T follicular helper cell (primary cell): ENCODE data around the gene LMAN2L.

ENCODE experiments used
- DNase-seq: peaks from one replicate; pipeline ENCODE4 v3.0.0-alpha.2; 2020; ENCODE audit warnings: low read depth

Gene LMAN2L

DNA sequence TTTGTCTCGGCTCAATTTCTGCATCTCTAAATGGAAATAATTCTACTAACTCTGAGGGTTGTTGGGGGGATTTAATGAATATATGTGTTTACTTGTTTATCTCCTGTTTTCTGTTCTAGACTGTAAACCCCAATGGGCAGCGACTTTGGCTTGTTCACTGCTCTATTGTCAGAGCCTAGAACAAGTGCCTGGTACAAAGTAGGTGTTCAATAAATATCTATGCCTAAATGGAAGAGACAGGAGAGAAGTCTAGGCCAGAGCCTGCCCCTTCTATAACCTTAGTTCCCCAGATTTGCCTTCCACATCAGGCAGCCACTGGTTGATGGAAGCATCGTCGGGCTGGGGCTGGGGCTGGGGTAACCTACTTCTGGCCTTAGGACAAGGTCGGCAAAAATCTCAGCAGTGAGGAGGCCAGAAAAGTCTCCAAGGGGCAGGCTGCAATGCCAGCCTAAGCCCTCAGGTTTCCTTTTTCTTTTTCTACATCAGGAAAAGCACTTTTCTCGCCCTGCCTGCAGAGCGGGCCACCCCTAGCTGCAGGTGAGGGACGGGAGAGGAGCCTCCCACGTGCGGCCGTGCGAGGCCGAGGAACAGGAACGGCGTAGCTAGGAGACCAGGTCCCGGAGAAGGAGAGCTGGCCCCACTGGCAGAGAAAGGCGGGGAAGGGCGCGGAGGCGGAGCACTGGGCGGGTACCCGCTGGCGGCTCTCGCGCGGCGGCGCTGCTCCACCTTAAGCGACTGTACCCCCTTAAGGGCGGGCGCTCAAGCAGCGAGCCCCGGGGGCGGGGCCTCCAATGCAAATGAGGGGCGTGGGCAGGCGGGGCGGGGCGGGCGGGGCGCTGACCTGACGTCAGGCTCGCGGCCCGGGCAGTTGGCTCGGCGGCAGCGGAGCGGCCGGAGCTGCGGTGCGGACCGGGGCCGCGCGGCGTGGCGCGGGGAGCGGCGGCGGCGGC lies 20.4 kb upstream of the LMAN2L start, which contains the start of gene CNNM4:
Gene CNNM4 (plus strand): TSS at position 867 of the 950 bp plus-strand sequence. CDS start 98 bp downstream, outside the sequence.
- peak; percentile 88 for DNase-seq

DNA sequence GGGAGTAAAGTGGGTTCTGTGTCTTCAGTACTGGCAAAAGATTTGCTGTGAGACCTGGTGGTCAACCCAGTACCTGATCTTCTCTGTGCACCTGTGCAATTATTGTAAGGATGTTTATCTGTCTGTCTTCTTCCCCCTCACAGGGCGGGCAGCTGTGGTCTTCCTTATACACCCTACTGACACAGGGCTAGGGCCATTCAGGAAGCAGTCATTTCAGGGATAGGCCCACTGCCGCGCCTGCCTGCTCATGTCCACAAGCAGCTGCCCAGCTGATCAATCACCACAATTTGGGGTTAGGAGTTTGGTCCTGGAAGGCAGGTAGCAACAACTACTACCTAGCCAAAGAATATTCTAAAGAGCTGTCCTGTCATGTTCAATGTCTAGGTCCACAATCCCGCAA lies 19.7 kb upstream of the LMAN2L start:
- no peak for DNase-seq

DNA sequence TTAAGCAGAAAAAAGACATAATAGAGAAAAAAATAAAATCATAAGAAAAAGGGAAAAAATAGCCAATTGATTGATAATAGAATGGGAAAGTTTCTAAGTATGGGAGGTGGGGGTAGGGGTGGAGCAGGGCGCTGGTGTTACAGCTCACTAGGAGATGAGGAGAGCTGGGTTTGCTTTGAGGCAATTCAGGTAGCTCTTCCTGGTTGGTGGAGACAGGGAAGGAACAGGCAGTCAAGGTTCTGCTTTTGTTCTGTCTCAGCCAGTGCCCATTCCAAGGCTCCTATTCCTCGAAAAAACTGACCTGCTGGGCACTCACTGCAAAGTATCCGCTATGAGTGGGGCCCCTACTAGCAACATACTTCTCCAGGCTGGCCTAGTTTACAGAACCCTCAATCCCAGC lies 19.1 kb upstream of the LMAN2L start:
- no peak for DNase-seq

DNA sequence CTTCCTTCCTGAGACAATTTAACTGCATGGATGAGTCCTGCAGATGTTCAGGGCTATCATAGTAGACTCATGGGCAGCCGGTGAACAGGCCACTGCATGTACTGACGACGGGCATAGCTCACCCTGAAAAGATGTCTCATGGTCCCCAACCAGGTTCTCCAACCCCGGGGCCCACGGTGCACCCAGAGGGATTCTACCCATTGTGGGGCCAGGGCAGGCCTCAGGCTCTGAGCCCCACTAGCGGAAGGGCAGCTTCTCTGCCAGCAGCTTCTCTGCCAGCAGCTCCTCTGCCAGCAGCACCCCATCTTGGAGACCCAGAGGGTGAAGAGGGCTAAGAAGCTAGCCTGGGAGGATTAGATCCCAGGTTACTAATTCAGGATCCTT lies 17.6 kb upstream of the LMAN2L start:
- no peak for DNase-seq

DNA sequence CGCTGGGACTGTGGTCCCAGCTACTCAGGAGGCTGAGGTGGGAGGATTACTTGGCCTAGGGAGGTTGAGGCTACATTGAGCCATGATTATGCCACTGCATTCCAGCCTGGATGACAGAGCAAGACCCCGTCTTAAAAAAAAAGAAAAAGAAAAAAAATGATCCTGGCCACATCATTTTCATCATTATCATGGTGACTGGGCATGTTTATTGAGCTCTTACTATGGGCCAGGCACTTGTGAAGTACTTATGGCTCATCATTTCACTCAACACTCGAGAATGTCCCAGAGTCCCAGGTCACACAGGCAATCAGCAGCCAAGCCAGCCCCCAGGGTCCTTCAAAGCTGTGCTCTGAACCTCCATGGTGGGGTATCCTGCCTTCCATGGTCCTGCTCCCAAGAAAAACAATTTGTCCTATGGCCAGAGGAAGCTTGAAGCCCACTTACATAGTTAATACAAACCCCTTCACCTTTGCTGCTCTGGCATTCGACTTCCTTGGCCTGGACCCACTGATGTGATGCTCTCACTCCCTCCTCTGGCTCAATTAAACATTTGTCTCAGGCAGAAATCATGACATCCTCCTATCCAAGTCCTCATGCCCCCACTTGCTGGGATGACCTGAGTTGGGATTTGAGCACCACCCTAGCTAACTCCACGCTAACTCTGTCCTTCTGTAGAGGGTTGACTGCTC lies 17.1 kb upstream of the LMAN2L start:
- no peak for DNase-seq

DNA sequence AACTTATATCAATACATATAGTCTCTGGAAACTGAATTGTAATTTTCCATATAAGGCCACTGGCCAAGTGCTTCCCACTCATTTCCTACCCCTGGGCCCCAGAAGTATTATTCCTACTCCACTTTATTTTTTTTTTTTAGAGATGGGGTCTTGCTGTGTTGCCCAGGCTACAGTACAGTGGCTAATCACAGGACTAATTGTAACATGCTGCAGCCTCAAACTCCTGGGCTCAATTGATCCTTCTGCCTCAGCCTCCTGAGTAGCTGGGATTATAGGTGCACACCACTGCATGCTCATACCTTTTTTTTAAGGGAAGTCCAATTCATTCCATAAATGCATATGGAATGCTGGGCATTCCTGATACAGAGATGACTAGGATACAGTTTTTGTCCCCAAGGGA lies 14.5 kb upstream of the LMAN2L start:
- DNase-seq = no peak

DNA sequence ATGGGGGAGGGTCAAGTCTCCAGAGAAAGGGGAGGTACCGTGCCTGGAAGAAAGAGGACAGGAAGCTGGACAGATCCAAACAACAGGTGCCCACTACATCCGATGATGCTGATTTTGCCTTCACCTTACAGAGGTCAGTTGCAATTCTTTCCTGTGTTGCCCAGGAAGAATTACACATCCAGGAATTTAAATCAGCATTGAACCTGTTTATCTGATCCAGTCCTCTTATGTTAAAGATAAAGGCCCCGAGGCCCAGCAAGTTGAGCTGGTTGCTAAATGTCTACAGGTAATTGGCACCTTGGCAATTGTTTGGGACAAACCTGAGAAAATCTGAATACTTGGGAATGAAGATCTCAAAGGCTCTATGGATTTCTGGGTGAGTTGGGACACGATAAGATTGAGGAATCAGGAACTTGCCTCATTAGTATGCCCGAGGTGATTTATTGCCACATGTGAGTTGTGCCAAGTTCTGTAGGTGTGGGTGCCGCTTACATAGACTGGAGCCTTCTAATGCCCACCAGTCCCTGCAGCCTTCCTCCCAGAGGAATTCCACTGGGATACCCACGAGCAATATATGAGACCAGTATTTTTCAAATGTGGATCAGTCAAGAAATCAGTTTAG lies 13.9 kb upstream of the LMAN2L start:
- no peak for DNase-seq

DNA sequence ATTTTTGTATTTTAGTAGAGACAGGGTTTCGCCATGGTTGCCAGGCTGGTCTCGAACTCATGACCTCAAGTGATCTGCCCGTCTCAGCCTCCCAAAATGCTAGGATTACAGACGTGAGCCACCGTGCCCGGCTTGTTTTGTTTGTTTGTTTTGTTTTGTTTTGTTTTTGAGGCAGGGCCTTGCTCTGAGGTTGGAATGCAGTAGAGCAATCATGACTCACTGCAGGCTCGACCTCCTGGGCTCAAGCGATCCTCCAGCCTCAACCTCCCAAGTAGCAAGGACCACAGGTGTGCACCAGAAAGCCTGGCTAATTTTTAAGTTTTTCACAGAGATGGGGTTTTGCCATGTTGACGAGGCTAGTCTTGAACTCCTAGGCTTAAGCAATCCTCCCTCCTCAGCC lies 11.9 kb upstream of the LMAN2L start:
- no peak for DNase-seq

DNA sequence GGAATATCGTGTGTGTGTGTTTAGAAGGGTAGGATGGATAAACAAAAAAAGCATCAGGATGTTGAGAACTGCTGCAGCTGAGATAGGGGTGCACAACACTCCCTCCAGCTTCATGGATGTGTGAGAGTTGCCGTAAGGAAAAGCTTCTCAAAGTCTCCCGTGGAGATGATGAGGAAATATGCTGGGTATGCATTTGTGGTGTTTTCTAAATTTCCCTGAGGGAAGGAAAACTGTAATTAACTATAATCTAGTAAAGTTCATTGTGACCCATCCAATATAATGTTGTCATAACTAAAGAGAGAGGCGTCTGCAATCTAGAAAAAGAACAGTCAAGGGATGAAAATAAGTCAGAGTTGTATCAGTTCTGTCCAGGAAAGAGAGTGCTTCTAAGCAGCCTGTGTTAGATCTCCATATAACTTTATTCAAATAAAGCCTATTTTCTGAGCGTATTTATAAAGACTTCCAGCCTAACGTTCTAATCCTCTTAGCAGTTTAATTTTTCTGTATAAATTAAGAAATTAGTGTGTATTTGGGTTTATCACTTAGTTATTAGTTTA lies 7.3 kb upstream of the LMAN2L start:
- DNase-seq = no peak

DNA sequence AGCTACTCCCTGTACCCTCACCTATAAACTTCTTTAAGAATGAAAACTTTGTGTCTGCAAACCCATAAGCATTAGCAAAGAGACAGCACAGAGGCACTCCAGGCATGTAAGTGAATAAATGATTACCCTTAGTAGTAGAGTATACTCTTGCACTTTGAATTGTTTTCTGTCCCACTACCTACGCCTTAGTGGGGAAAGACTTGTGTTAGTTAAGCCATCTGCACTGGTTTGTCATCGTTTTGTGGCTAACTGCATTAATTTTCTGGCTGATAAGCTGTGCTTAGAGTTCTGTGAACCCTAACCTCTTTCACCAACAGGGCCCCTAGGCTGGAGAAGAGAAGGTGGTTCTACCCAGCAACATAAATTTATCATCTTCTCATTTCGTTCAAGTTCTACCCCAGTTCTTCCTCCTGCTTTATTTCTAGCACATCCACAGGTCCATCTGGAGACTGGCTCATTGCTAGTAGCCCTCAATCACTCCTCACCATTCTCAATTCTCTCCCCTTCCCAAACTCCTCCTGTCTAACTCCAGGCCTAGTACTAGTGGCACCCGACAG lies 710 bp downstream of the LMAN2L start:
- DNase-seq = no peak

DNA sequence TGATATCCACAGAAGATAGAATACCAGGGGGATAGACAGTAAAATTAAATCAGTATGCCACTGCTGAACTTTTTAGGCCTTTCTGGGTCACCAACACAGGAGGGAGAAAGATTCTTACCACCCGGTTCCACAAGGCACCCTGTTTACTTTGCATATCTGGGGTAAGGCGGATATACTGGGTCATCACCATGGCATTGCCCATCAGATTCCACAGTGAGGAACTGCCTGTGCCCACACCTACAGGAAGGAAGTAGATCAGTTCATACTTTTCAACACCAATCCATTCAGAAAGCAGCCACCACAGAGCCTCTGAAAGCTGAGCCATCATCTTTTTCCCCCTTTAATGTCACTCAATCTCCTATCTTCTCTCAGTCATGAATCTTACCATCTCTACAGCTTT lies 2.0 kb downstream of the LMAN2L start:
- DNase-seq = no peak

DNA sequence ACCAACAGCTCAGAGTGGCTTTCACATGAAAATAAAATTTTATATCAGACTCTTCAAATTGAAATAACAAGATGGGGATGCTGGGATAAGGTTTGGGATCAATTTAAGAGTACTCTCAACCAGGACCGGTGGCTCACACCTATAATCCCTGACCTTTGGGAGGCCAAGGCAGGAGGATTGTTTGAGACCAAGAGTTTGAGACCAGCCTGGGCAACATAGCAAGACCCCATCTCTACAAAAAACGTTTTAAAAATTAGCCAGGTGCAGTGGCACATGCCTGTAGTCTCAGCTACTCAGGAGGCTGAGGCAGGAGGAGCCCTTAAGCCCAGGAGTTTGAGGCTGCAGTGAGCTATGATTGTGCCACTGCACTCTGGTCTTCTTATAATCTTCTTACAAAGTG lies 2.6 kb downstream of the LMAN2L start:
- no peak for DNase-seq

DNA sequence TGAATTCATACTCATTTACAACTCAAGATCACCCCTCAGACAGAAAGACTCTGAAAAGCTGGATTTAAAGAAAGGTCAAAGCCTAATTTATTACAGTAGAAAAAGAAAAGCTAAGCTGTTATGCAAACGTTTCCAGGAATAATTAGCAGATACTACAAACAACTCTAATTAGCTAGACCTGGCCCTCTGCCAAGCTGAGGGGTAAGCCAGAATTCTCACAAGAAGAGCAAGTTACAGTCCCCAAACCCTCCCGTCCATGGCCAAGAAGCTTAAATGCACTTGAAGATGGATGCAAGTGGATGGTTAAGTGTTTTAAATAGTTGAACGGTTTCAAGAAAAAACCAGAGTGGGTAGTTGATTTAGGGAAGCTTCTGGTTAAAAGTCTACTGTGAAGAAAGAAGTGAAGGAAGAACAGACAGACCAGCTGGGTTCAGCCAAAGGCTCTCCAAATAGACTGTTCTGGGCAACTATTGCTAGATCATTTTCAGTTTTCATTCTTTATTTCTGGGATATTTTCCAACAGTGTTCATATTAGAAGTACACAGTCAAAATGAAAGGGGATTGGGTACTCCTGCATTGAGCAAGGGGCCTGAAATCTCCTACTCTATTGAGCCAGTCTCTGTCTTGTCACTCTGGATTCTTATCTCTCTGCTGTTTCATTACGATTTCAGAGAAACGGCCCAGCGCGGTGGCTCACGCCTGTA lies 4.8 kb downstream of the LMAN2L start:
- DNase-seq = no peak

DNA sequence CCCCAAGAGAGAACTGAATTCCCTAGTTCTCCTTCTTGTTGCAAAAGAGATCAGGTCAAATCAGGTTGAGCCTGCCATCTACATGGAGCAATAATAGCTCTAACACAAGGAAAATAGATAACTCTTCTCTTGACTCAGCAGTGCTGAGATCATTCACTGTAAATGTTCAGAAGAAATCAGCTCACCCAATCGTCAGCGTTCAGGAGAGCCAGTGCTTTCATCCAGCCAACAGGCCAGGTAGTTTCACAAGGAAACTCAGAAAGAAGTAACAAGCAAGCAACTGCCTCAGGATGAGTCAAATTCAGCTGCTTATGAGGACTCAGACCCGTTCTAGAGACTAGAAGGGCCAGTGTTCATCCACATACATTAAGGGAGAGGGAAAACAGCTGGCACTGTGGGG lies 5.9 kb downstream of the LMAN2L start:
- no peak for DNase-seq

DNA sequence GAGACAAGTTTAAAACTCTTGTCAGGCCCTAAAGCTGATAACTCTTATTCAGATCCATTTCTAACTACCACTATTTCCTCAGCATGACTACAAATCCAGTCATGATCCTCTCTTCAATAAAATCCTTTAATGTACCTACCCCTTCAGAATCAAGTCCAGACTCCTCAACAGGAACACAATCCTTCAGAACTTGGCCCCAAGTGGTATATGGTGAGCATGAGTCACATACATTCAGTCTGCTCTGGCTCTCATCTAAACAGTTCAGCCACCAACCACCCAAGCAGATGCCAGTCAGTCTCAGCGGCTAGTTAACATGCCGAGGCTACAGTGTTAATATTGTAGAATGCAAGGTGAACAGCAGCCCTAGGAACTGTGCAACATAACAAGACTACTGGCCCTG lies 9.7 kb downstream of the LMAN2L start:
- no peak for DNase-seq

DNA sequence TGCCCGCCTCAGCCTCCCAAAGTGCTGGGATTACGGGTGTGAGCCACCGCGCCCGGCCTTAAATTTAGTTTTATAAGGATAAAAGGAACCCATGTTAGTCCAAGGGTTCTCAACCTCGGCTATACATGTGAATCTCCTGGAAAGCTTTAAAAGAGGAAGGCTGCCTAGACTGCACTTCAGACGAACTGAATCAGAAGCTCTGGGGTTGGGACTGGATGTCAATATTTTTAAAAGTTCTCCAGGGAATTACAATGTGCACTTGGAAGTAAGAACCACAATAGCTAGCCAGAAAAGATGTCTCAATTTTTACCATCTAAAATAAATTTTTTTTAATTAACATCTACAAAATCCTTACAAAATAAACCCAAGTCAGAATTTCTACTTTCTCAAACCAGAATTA lies 10.1 kb downstream of the LMAN2L start:
- DNase-seq = no peak

DNA sequence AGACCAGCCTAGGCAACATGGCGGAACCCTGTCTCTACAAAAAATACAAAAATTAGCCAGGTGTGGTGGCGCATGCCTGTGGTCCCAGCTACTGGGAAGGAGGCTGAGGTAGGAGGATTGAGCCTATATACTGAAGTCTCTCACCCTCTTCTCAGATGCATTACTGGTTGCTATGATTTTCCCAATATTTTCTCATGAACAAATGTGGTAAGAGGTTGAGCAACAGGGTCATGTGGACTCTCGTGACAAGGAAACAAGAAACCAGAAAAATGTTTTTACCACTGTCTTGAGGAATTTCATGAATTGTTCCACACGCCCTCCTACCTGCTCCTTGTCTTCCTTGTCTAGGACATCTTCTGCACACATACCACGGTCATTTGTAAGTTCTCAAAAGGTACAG lies 12.4 kb downstream of the LMAN2L start:
- DNase-seq = no peak

DNA sequence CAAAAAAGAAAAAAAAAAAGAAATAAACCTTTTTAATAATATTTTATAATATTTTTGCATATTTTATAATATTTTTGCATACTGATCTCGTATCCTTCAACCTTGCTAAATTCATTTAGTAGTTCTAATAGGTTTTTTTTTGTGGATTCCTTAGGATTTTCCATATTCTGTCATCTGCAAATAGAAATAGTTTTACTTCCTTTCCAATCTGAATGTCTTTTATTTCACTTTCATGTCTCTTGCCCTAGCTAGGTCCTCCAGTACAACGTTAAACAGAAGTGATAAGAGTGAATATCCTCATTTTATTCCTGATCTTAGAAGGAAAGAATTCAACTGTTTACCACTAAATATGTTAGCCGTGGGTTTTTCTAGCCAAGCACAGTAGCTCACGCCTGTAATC lies 13.7 kb downstream of the LMAN2L start:
- no peak for DNase-seq

DNA sequence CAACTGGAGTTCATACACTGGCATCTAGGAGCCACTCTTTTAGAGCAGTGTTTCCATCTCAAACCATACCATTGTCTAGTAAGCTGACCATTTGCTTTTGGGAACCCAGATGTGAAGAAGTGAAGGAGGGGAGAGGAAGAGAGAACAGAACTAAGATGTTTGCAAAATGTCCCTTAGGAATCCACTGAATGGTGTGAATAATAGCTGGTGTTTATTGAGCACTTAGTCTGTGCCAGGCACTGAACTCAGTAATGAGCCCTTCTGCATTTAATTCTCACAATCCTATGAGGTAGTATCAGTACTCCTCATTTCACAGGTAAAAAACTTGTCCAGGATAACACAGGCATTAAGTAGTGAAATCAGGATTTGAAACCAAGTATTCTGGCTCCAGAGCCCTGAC lies 23.5 kb downstream of the LMAN2L start:
- DNase-seq = no peak

DNA sequence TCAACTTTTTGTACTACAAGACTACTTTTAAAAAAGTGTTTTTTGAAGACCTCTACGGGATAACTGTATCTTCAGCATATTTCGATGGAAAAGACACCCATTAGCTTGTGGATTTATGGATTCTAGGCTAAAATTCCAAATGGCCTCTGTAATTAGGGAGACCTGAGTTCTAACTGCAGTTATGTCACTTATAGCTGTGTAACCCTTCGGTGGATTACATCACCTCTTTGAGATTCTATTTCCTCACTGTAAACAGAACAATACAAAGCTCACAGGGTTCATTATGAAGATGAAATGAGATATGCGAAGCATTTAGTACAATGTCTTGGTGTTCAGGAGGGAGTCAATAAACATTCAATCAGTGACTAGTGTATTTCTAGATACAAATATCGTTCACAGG lies 24.2 kb downstream of the LMAN2L start:
- no peak for DNase-seq

DNA sequence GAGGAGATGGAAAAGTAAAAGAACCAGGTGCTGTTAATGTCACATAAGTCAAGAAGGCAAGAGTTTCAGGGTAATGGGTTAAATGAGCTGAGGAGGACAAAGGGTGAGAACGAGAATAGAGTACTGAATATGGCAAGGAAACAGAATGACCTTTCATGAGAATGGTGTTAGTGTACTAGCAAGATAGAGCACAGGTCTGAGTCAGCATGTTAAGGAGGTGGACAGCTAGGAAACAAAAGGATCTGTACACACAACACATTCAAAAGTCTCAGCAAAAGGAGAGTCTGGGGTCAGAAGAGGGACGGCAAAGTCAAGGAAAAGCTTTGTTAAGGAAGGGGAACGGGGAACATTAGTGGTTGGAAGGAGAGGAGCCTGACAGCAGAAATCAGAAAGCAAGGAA lies 28.9 kb downstream of the LMAN2L start:
- no peak for DNase-seq
